Right lobe of liver (tissue), 6 donors: ENCODE measurements around the gene SGCD. TPM values are rescaled to one million over a fixed set of nuclear protein-coding genes. Genes with fewer than 3 reads are reported as not detected.

Experiments
- ATAC-seq, 4 donors: fragments of 200-7000 bp; cut with Tn5 transposase; one replicate each; pipeline ENCODE4 v1.9.1; 2020; ENCODE audit warnings: mild to moderate bottlenecking in 4 of 4, moderate library complexity in 4 of 4
- DNase-seq, 3 donors: peaks; one replicate each; pipeline ENCODE4 v3.0.0-alpha.2; 2020
- H3K27ac ChIP-seq, 3 donors: fragments of 200-600 bp; one replicate each; pipeline ENCODE4 v1.8.0; 2022
- H3K27me3 ChIP-seq, 2 donors: fragments of 200-600 bp; one replicate each; pipeline ENCODE4 v1.8.0; 2022
- H3K36me3 ChIP-seq, 4 donors: fragments of 200-600 bp; sonication (generic) in 1 of 4; one replicate each; pipeline versions ENCODE4 v1.5.1 to v1.8.0; 2017 to 2022; ENCODE audit warnings: control low read depth in 1 of 4
- H3K4me1 ChIP-seq, 4 donors: fragments of 200-600 bp; sonication (generic) in 1 of 4; one replicate each; pipeline versions ENCODE4 v1.5.1 to v1.8.0; 2017 to 2022; ENCODE audit warnings: control low read depth in 1 of 4
- H3K4me3 ChIP-seq, 3 donors: fragments of 200-600 bp; one replicate each; pipeline ENCODE4 v1.8.0; 2022
- H3K9me3 ChIP-seq, 4 donors: fragments of 200-600 bp; sonication (generic) in 1 of 4; one replicate each; pipeline versions ENCODE4 v1.5.1 to v1.8.0; 2017 to 2022; ENCODE audit warnings: control low read depth in 1 of 4
- POLR2A ChIP-seq: fragments of 450-650 bp; IDR thresholded peaks from one replicate; pipeline ENCODE4 v1.6.1; 2017; ENCODE audit warnings: antibody characterized with exemption, mild to moderate bottlenecking
- WGBS: methylation state at CpG from one replicate; pipeline ENCODE4 v1.1.6; 2018; ENCODE audit warnings: low coverage, low lambda C conversion rate; ENCODE audit not compliant: insufficient coverage; ENCODE audit errors: missing lambda C conversion rate; 5-methylcytosine and 5-hydroxymethylcytosine counted together
- intact Hi-C, 2 donors: fragments of 100-400 bp; cut with DNase I; formaldehyde crosslinking; loops; one replicate each; pipeline versions ENCODE4 v1.11.2 to v1.14.1; 2022
- total RNA-seq, 6 experiments: library from RNA; depleted of rRNA in 2 of 6; stranded (reverse); fragments of >200 nt in 2 of 6; fragmentation: NEBNext Ultra II Directional in 3 of 6; extraction: Animal tissue kit (Norgen Biotek cat#: 25700) in 3 of 6; gene quantifications; one replicate each; pipeline versions ENCODE4 v1.1.0 to v1.2.4, GENCODE V29; 2016 to 2023
- TF ChIP-seq, protein P1 (sequence below), 4 donors: fragments of 200-600 bp in 3 of 4; fragments of 450-650 bp in 1 of 4; IDR thresholded peaks; one replicate each; pipeline versions ENCODE4 v1.5.1 to v1.8.0; 2016 to 2022; ENCODE audit warnings: antibody characterized with exemption in 4 of 4, mild to moderate bottlenecking in 2 of 4
- donor health status: DM: no; HTN: yes; CAD: no.
- donor health status: DM: no; HTN: no; CAD: no.
- donor health status: DM: no; HTN: no; CAD: no.
- donor health status: DM: no; HTN: yes; CAD: no.
- donor health status: DM: no; HTN: yes; CAD: no.

The SGCD gene
- total RNA-seq, 6 experiments from 2014 or later: 0.31 to 3.1 (median 0.95) TPM

DNA sequence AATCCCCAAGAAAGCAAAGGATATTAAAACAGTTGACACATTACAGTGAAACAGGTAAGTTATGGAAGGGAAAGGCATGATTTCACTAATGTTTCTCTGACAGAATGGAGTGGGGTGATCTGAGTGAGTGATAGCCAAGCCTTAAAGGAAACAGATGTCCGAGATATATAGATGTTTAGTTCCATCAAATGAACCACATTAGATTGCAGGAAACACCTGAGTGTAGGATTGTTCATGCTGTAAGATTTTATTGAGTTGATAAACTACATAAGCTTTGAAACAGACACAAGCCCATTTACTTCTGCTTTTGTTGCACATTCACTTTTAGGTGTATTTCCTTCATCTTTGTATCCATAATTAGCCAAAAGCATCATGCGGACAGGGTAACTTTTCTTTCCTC is 356.0 kb downstream of the SGCD start:
- Histone ChIP-seq H3K4me3 (no peak overlapping the region), H3K36me3 (no peaks in the 10 kb centered on the region), H3K9me3 (no peaks in the 10 kb centered on the region), H3K4me1 (no peaks in the 10 kb centered on the region), H3K27me3 (no peaks in the 10 kb centered on the region), H3K27ac (no peak overlapping the region)
- ATAC-seq (no peak), DNase-seq (no peak)
- TF ChIP-seq, protein P1, sequence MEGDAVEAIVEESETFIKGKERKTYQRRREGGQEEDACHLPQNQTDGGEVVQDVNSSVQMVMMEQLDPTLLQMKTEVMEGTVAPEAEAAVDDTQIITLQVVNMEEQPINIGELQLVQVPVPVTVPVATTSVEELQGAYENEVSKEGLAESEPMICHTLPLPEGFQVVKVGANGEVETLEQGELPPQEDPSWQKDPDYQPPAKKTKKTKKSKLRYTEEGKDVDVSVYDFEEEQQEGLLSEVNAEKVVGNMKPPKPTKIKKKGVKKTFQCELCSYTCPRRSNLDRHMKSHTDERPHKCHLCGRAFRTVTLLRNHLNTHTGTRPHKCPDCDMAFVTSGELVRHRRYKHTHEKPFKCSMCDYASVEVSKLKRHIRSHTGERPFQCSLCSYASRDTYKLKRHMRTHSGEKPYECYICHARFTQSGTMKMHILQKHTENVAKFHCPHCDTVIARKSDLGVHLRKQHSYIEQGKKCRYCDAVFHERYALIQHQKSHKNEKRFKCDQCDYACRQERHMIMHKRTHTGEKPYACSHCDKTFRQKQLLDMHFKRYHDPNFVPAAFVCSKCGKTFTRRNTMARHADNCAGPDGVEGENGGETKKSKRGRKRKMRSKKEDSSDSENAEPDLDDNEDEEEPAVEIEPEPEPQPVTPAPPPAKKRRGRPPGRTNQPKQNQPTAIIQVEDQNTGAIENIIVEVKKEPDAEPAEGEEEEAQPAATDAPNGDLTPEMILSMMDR (IDR thresholded peaks at IDR 0.05): no peak
- TF ChIP-seq POLR2A: no peak
- WGBS: 43% methylated on average over 2 of the region's 2 CpGs
- intact Hi-C loops: no loop called here

DNA sequence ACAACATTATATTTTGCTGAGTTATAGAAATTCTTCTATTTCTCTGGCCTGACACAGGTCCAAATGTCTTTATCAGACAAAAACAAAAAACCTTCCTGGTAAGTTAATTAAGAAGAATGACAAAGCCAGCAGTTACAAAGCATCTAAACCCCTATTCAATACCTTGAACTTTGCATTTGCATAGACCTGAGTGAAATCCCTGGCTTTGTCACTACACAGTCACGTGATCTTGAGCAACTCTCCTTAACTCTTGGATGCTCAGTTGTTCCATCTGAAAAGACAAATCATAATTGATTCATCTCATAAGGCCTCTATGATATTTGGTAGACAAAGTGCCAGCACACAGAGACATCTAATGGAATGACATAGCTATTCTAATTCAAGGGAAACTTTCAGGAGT is 356.5 kb downstream of the SGCD start:
- Histone ChIP-seq H3K4me3 (no peak overlapping the region), H3K27ac (no peak overlapping the region), H3K27me3 (no peaks in the 10 kb centered on the region), H3K36me3 (no peaks in the 10 kb centered on the region), H3K9me3 (no peaks in the 10 kb centered on the region), H3K4me1 (no peaks in the 10 kb centered on the region)
- 11% methylated on average over 1 of the region's 1 CpG for WGBS
- intact Hi-C loops: no loop called here
- ATAC-seq (no peak), DNase-seq (no peak)
- TF ChIP-seq, protein P1 (IDR thresholded peaks at IDR 0.05): no peak
- TF ChIP-seq POLR2A: no peak

DNA sequence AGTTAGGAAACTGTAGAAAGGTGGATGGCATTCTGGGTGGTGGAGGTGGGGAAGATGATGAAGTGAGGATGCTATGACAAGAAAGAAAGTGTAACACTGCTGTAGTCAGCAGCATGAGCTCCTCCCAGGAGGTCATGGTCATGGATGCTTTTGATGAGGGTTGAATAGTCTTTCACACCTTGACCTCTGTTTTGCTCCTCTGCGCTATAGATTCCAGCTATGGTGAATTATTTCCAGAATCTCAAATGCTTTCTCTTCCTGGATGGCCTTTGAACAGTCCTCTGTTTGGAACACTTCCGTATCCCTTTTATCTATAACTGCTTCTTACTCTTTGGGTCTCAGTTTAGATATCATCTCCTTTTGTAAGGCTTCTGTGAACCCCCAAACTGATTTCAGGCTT is 357.3 kb downstream of the SGCD start:
- 69% methylated on average over 2 of the region's 2 CpGs for WGBS
- ATAC-seq (no peak), DNase-seq (no peak)
- Histone ChIP-seq H3K4me1 (no peaks in the 10 kb centered on the region), H3K27ac (no peak overlapping the region), H3K27me3 (no peaks in the 10 kb centered on the region), H3K36me3 (no peaks in the 10 kb centered on the region), H3K9me3 (no peaks in the 10 kb centered on the region), H3K4me3 (no peak overlapping the region)
- intact Hi-C loops: no loop called here
- TF ChIP-seq, protein P1 (IDR thresholded peaks at IDR 0.05): no peak
- no peak for TF ChIP-seq POLR2A

DNA sequence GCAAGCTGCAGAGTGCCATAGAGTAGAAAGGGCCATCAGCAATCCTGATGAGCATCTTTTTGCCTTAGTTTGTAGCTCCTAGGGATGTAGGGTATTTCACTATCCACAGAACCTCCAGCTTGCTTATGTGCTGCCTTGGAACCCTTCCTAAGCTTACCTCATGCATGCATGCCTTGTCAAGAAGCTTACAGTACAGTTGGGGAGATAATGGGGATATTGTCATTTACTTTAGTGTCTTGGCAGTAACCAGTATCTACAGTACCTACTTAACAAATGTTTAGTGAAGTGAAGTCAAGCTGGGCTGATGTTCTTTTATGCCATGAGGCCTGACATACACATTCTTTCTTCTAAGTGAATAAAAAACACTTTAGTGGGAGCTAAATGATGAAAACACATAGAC is 358.5 kb downstream of the SGCD start:
- Histone ChIP-seq H3K27me3 (no peaks in the 10 kb centered on the region), H3K4me1 (no peaks in the 10 kb centered on the region), H3K36me3 (no peaks in the 10 kb centered on the region), H3K4me3 (no peak overlapping the region), H3K27ac (no peak overlapping the region), H3K9me3 (no peaks in the 10 kb centered on the region)
- intact Hi-C loops: no loop called here
- no peak for ATAC-seq
- TF ChIP-seq, protein P1 (IDR thresholded peaks at IDR 0.05): no peak
- TF ChIP-seq POLR2A: no peak
- DNase-seq: no peak

DNA sequence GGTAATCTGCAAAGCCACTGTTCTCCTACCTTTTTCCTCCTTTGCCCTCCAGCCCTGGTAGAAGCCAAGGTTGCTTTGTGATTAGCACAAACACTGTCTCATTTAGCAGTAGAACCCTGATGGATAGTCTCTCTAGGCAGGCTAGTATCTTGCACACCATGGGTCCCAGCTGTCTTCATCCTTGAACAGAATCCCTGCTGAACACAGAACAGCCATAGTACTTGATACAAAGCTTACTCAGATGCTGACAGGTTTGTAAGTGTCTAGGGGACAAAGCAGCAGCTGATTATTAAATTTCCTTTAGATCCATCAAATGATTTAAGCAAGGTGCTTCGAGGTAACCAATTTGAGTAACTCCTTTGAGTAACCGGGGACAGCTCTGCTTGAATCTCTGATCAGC is 359.4 kb downstream of the SGCD start:
- Histone ChIP-seq H3K4me3 (no peak overlapping the region), H3K9me3 (no peaks in the 10 kb centered on the region), H3K36me3 (no peaks in the 10 kb centered on the region), H3K27ac (no peak overlapping the region), H3K4me1 (no peaks in the 10 kb centered on the region), H3K27me3 (no peaks in the 10 kb centered on the region)
- TF ChIP-seq, protein P1 (IDR thresholded peaks at IDR 0.05): no peak
- TF ChIP-seq POLR2A: no peak
- 65% methylated on average over 2 of the region's 2 CpGs for WGBS
- no peak for DNase-seq
- ATAC-seq: no peak
- intact Hi-C loops: no loop called here
